Kidney (tissue), 14 donors: ENCODE data around the gene TAOK3. TPM values are rescaled to one million over a fixed set of nuclear protein-coding genes. Genes with fewer than 3 reads are reported as not detected.
"Not testable (repeated sequence)": the region's sequence is repeated elsewhere in the genome, so short reads cannot be mapped to it uniquely, and the experiment has no call there.

Source experiments
- DNase-seq, 5 donors: peaks; one replicate each; pipeline ENCODE4 v3.0.0-alpha.2; 2013 to 2020
- FAIRE-seq: peaks from 2 replicates; lab custom pipeline; 2012; peaks lifted over from hg19 to GRCh38; lab: Jason Lieb, UNC
- H3K27ac ChIP-seq, 2 donors: one replicate each; pipeline ENCODE4 v1.7.0; 2013; ENCODE audit warnings: low read depth in 2 of 2, low read length in 2 of 2, inconsistent platforms in 1 of 2
- H3K27me3 ChIP-seq: one replicate; pipeline ENCODE4 v1.7.1; 2013; ENCODE audit warnings: low read length, inconsistent platforms; ENCODE audit not compliant: control insufficient read depth, insufficient read depth
- H3K36me3 ChIP-seq, 3 donors: one replicate each; pipeline versions ENCODE4 v1.7.0 to v1.7.1; 2013; ENCODE audit warnings: low read length in 3 of 3, control low read depth in 1 of 3, inconsistent platforms in 1 of 3; ENCODE audit not compliant: insufficient read depth in 3 of 3, control insufficient read depth in 2 of 3
- H3K4me1 ChIP-seq, 3 donors: one replicate each; pipeline versions ENCODE4 v1.7.0 to v1.7.1; 2013; ENCODE audit warnings: low read length in 3 of 3, inconsistent platforms in 1 of 3, low read depth in 1 of 3; ENCODE audit not compliant: control insufficient read depth in 2 of 3, insufficient read depth in 2 of 3
- H3K4me3 ChIP-seq, 3 donors: one replicate each; pipeline versions ENCODE4 v1.7.0 to v1.8.1; 2013; ENCODE audit warnings: low read length in 3 of 3, control low read depth in 1 of 3, inconsistent platforms in 1 of 3
- H3K9ac ChIP-seq, 3 donors: one replicate each; pipeline versions ENCODE4 v1.7.0 to v1.7.1; 2013; ENCODE audit warnings: low read length in 3 of 3, control low read depth in 1 of 3, inconsistent platforms in 1 of 3
- H3K9me3 ChIP-seq, 3 donors: one replicate each; pipeline versions ENCODE4 v1.7.0 to v1.7.1; 2013; ENCODE audit warnings: low read length in 3 of 3, control low read depth in 1 of 3, inconsistent platforms in 1 of 3; ENCODE audit not compliant: control insufficient read depth in 2 of 3, insufficient read depth in 1 of 3
- CTCF ChIP-seq: IDR thresholded peaks from 3 replicates; pipeline ENCODE4 v1.5.1; 2012; ENCODE audit warnings: mild to moderate bottlenecking, moderate library complexity, borderline replicate concordance; ENCODE audit not compliant: insufficient read depth; ENCODE audit errors: extremely low read depth
- intact Hi-C: fragments of 100-400 bp; cut with DNase I; formaldehyde crosslinking; loops from one replicate; pipeline ENCODE4 v1.11.1; 2022
- polyA plus RNA-seq: library from polyadenylated mRNA; stranded (reverse); fragments of 350-450 nt; fragmentation: Illumina TruSeq; extraction: RNeasy Lipid Tissue Mini Kit (QIAGEN cat#74804); gene quantifications from one replicate; pipeline ENCODE4 v1.2.3, GENCODE V29; 2014; ENCODE audit warnings: low read depth, low replicate concordance; ENCODE audit not compliant: insufficient read depth
- total RNA-seq: library from RNA; stranded (reverse); fragmentation: NEBNext Ultra II Directional; extraction: Animal tissue kit (Norgen Biotek cat#: 25700); gene quantifications from one replicate; pipeline ENCODE4 v1.2.1, GENCODE V29; 2021
- donor health status: control.
- donor health status: control.
- donor health status: control.
- donor health status: control.
- donor health status: control.
- donor health status: DM: yes; HTN: yes; CAD: no.
- donor health status: Normal renal cell carcinoma (clear cell type).

The TAOK3 gene
- total and polyA plus RNA-seq, 2 donors from 2014 or later: 14.0 to 36.1 TPM

- intact Hi-C loops: no loop called here
- Histone ChIP-seq H3K27me3 (no peaks in the 10 kb centered on the region), H3K4me1 (no peaks in the 10 kb centered on the region), H3K9me3 (no peaks in the 10 kb centered on the region), H3K27ac (no peak overlapping the region), H3K36me3 (no peaks in the 10 kb centered on the region), H3K9ac (no peak overlapping the region), H3K4me3 (no peak overlapping the region)
- DNase-seq (no peak), FAIRE-seq (no peak)
- TF ChIP-seq CTCF: no peak
Observed at GRCh38 chr12:118315821-118316220, 56.9 kb downstream of the TAOK3 start.

GRCh38 chr12:118312578-118312977 lies 60.1 kb downstream of the TAOK3 start:
- Histone ChIP-seq H3K9me3 (no peaks in the 10 kb centered on the region), H3K4me3 (no peak overlapping the region), H3K36me3 (no peaks in the 10 kb centered on the region), H3K9ac (no peak overlapping the region), H3K4me1 (no peaks in the 10 kb centered on the region), H3K27me3 (no peaks in the 10 kb centered on the region), H3K27ac (no peak overlapping the region)
- intact Hi-C loops: no loop called here
- FAIRE-seq (no peak), DNase-seq (no peak)
- no peak for TF ChIP-seq CTCF

- Histone ChIP-seq H3K9me3 (no peaks in the 10 kb centered on the region), H3K4me1 (no peaks in the 10 kb centered on the region), H3K27ac (no peak overlapping the region), H3K27me3 (no peaks in the 10 kb centered on the region), H3K4me3 (no peak overlapping the region), H3K9ac (no peak overlapping the region), H3K36me3 (no peaks in the 10 kb centered on the region)
- no peak for FAIRE-seq
- TF ChIP-seq CTCF: no peak
- intact Hi-C loops: no loop called here
- no peak for DNase-seq
Observed at GRCh38 chr12:118311666-118312065, 61.0 kb downstream of the TAOK3 start.

GRCh38 chr12:118310320-118310719 lies 62.4 kb downstream of the TAOK3 start:
- FAIRE-seq: no peak
- no peak for DNase-seq
- H3K27ac ChIP-seq: no peak overlapping the region
- H3K9me3 ChIP-seq: no peaks in the 10 kb centered on the region
- no peak for TF ChIP-seq CTCF
- H3K4me3 ChIP-seq: no peak overlapping the region
- H3K27me3 ChIP-seq: no peaks in the 10 kb centered on the region
- H3K36me3 ChIP-seq: no peaks in the 10 kb centered on the region
- H3K4me1 ChIP-seq: no peaks in the 10 kb centered on the region
- intact Hi-C loops: no loop called here
- H3K9ac ChIP-seq: no peak overlapping the region

- DNase-seq, H3K27ac ChIP-seq, intact Hi-C loops, H3K36me3 ChIP-seq, FAIRE-seq, H3K4me3 ChIP-seq, H3K9me3 ChIP-seq, H3K4me1 ChIP-seq, H3K9ac ChIP-seq, H3K27me3 ChIP-seq: not testable (repeated sequence)
Observed at GRCh38 chr12:118308006-118308405, 64.7 kb downstream of the TAOK3 start.
